ENCODE measurements around the gene SLC25A39. TPM values are rescaled to one million over a fixed set of nuclear protein-coding genes. Genes with fewer than 3 reads are reported as not detected.
"Not testable (repeated sequence)": the region's sequence is repeated elsewhere in the genome, so short reads cannot be mapped to it uniquely, and the experiment has no call there.

Gene SLC25A39
- total and polyA plus RNA-seq, 11 donors = 37.2 to 96.0 (median 55.2) TPM

DNA sequence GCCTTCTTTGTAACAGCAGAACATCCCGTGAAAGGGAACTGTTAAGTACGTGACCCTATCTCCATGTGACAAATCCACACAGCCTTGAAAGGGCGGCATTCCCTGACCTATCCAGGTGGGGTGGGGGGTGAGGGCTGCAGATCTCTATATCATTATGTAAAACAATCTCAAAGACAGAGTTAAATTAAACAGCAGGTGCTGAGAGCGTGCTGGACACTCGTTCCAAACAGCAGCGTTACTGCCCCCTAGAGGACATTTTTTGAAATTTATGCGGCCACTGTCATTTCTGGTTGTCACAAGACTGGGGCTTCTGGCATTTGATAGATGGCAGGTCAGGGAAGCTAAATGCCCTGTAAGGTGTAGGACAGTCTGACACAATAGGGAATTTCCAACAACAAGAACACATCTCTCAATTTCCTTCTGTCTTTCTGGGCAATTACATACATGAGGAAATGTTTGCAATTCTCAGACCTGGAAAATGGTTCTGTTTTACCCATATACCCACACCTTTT, 6.7 kb upstream of the SLC25A39 start:
- Histone ChIP-seq H3K27me3 (no peaks in the 10 kb centered on the region), H3K4me3 (no peak overlapping the region), H3K36me3 (no peaks in the 10 kb centered on the region), H3K27ac (peak overlapping the region in 2 of 12 donors; percentile 10 to 12), H3K9me3 (no peaks in the 10 kb centered on the region), H3K4me1 (peaks cover 0 to 49% (median 4%) of the 10 kb centered on the region in 12 donors)
- 1 to 2% (median 2%) methylated on average over 7 of the region's 7 CpGs for WGBS, 4 donors
- ATAC-seq (peak in 3 of 4 donors; percentile 20 to 48 (median 27)), DNase-seq (peak; percentile 57 to 76 (median 66))
- no peak for TF ChIP-seq POLR2A (IDR thresholded peaks at IDR 0.05)
- TF ChIP-seq, protein P1, sequence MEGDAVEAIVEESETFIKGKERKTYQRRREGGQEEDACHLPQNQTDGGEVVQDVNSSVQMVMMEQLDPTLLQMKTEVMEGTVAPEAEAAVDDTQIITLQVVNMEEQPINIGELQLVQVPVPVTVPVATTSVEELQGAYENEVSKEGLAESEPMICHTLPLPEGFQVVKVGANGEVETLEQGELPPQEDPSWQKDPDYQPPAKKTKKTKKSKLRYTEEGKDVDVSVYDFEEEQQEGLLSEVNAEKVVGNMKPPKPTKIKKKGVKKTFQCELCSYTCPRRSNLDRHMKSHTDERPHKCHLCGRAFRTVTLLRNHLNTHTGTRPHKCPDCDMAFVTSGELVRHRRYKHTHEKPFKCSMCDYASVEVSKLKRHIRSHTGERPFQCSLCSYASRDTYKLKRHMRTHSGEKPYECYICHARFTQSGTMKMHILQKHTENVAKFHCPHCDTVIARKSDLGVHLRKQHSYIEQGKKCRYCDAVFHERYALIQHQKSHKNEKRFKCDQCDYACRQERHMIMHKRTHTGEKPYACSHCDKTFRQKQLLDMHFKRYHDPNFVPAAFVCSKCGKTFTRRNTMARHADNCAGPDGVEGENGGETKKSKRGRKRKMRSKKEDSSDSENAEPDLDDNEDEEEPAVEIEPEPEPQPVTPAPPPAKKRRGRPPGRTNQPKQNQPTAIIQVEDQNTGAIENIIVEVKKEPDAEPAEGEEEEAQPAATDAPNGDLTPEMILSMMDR (IDR thresholded peaks at IDR 0.05) = peak; percentile 76 to 88 (median 82)
- intact Hi-C loops (cut with DNase I) = loop anchor here in 6 of 10 donors (1.0 to 5.0 kb wide), 4 partner anchors 119 to 189 kb away; partner anchors contain the start of gene HROB (in 1 of the 6)

DNA sequence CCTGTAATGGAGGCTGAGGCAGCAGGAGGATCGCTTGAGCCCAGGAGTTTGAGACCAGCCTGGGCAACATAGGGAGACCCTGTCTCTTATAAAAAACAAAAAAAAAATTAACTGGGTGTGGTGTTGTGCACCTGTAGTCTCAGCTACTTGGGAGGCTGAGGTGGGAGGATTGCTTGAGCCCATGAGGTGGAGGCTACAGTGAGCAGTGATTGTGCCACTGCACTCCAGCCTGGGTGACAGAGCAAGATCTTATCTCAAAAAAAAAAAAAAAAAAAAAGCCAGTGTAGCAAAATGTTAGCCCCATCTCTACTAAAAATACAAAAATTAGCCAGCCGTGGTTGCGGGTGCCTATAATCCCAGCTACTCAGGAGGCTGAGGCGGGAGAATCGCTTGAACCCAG, 5.6 kb upstream of the SLC25A39 start:
- WGBS, 4 donors = 90 to 94% (median 92%) methylated on average over 5 of the region's 5 CpGs
- intact Hi-C loops (cut with DNase I) = loop anchor here in 5 of 10 donors (2.0 to 5.0 kb wide), 3 partner anchors 117 to 188 kb away; partner anchors contain the start of gene HROB (in 1 of the 5)
- not testable (repeated sequence) for H3K27ac ChIP-seq, DNase-seq, H3K4me3 ChIP-seq, ATAC-seq, H3K36me3 ChIP-seq, H3K9me3 ChIP-seq, H3K27me3 ChIP-seq
- peaks cover 0 to 56% (median 11%) of the 10 kb centered on the region in 12 donors for H3K4me1 ChIP-seq

DNA sequence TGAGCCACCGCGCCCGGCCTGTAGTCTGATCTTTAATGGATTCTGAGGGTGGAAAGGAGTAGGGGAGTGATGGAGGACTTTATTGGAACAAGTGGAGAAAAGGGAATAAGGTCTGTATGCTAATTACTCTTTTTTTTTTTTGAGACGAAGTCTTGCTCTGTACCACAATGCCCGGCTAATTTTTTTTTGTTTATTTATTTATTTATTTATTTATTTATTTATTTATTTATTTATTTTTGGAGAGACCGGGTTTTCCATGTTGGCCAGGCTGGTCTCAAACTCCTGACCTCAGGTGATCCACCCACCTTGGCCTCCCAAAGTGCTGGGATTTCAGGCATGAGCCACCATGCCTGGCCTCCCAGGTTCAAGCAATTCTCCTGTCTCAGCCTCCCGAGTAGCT, 4.9 kb upstream of the SLC25A39 start:
- DNase-seq, H3K4me3 ChIP-seq, ATAC-seq, H3K27ac ChIP-seq, H3K27me3 ChIP-seq, H3K36me3 ChIP-seq, H3K9me3 ChIP-seq: not testable (repeated sequence)
- peaks cover 0 to 49% (median 11%) of the 10 kb centered on the region in 12 donors for H3K4me1 ChIP-seq
- 83 to 92% (median 90%) methylated on average over 7 of the region's 7 CpGs for WGBS, 4 donors
- intact Hi-C loops (cut with DNase I) = loop anchor here in 1 of 10 donors (5.0 kb wide), 1 partner anchor 117 kb away; no protein-coding TSS in a partner anchor

DNA sequence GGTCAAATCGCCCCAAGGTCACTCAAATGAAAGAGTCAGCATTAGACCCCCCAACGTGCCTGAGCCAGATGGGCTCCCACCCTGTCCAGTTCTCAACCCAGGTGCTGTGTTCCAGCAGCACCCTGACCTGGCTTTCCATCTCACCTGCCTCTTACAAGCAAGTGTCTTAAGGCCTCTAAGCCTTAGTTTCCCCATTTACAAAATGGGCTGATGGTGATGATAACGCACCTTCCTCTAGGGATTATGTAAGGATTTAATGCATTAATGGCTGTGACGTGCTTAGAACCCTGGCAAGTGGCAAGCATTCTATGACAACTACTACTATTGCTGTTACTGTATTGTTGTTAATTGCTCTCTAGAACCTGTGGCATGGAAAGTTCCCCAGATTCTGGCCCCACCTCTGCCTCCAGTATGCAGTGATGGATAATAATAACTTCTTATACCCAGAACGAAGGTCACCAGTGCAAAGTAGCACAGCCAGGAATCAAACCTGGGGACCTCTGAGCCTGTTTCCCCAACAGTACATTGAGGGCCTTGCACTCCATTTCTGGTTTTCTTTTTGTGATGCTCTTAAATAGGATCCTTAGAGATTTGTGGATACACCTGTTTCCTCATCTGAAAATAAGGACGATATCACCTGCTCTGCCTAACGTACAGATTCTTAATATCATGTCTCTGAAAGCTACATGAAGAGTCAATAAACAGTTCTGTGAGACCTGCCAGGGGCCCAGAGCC, 3.3 kb upstream of the SLC25A39 start:
- intact Hi-C loops (cut with DNase I) = loop anchor here in 4 of 10 donors (2.0 to 5.0 kb wide), 4 partner anchors 17 to 117 kb away; partner anchors contain the start of genes GRN (in 1 of the 4) and UBTF (in 1 of the 4)
- 74 to 81% (median 79%) methylated on average over 7 of the region's 7 CpGs for WGBS, 4 donors
- H3K36me3 ChIP-seq = no peaks in the 10 kb centered on the region
- TF ChIP-seq, protein P1 (IDR thresholded peaks at IDR 0.05) = no peak
- TF ChIP-seq POLR2A (IDR thresholded peaks at IDR 0.05) = no peak
- H3K27me3 ChIP-seq = no peaks in the 10 kb centered on the region
- peaks cover 5 to 45% (median 22%) of the 10 kb centered on the region in 12 donors for H3K4me1 ChIP-seq
- DNase-seq = no peak
- H3K27ac ChIP-seq = peak overlapping the region in 2 of 12 donors; percentile 74 to 92
- H3K4me3 ChIP-seq = no peak overlapping the region
- no peak for ATAC-seq
- no peaks in the 10 kb centered on the region for H3K9me3 ChIP-seq

Data from heart left ventricle (tissue), 16 donors.